ENCODE results near the gene TRPC3.

TRPC3 gene

DNA sequence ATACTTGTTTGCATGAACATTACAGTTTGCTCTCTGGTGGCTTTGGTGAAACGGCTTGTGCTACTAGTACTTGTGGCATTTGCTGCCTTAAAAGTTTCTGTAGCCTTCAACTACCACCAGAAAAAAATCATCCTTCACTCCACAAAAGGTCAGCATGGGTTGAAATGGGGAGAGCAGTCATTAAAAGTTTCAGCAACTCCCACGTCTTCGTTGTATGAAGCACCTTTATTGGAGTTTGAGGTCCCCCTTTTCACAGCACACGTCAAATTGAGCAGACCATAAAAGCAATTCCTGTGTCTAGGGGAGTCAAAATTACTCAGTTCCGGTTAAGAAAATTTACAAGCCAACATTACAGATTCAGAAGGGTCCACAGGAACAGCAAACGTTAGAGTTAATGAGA lies 105.2 kb downstream of the TRPC3 start:
- H3K27ac ChIP-seq, result no peak overlapping the region
- TF ChIP-seq CTCF (IDR thresholded peaks at IDR 0.05) (no peak), ZFX (IDR thresholded peaks at IDR 0.05; ENCODE audit: borderline replicate concordance) (no peak)

DNA sequence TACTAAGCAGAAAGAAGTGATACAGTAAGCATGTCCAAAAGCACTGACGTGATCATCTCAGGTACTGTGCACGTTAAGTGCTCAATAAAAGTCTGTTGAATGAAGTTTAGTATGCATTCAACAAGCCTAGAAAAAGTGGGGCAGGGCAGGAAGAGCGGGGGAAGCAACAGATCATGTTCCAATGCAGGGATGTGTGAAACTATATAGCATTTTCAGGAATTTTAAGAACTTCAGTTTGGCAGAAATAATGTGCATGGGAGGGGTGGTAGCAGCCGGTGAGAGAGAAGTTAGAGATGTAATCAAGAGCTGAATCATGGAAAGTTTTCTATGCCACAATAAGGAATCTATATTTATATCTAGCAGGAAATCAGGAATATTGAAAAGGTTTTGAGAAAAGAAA lies 109.0 kb downstream of the TRPC3 start:
- no peak for TF ChIP-seq CTCF (IDR thresholded peaks at IDR 0.05)
- no peak for TF ChIP-seq ZFX (IDR thresholded peaks at IDR 0.05; ENCODE audit: borderline replicate concordance)
- no peak overlapping the region for H3K27ac ChIP-seq

GRCh38 chr4:121838136-121838535 lies 113.7 kb downstream of the TRPC3 start:
- H3K27ac ChIP-seq, result no peak overlapping the region
- TF ChIP-seq ZFX (IDR thresholded peaks at IDR 0.05; ENCODE audit: borderline replicate concordance), result no peak
- TF ChIP-seq CTCF (IDR thresholded peaks at IDR 0.05), result no peak

- TF ChIP-seq ZFX (IDR thresholded peaks at IDR 0.05; ENCODE audit: borderline replicate concordance) (no peak), CTCF (IDR thresholded peaks at IDR 0.05) (no peak)
- H3K27ac ChIP-seq, result no peak overlapping the region
Observed at GRCh38 chr4:121829511-121829910, 122.3 kb downstream of the TRPC3 start.
